Measurements from ENCODE around the gene PCDHA6.

DNA sequence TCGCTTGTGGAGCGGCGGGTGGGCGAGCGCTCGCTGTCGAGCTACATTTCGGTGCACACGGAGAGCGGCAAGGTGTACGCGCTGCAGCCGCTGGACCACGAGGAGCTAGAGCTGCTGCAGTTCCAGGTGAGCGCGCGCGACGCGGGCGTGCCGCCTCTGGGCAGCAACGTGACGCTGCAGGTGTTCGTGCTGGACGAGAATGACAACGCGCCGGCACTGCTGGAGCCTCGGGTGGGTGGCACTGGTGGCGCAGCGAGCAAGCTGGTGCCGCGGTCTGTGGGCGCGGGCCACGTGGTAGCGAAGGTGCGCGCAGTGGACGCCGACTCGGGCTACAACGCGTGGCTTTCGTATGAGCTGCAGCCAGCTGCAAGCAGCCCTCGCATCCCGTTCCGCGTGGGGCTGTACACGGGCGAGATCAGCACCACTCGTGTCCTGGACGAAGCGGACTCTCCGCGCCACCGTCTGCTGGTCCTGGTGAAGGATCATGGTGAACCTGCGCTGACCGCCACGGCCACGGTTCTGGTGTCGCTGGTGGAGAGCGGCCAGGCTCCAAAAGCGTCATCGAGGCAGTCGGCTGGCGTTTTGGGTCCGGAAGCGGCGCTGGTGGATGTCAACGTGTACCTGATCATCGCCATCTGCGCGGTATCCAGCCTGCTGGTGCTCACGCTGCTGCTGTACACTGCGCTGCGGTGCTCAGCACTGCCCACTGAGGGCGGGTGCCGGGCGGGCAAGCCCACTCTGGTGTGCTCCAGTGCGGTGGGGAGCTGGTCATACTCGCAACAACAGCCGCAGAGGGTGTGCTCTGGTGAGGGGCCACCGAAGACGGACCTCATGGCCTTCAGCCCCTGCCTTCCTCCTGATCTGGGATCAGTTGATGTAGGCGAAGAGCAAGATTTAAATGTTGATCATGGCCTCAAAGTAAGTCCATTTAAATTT is 15.3 kb downstream of the PCDHA6 start:
- TF ChIP-seq, protein P1, sequence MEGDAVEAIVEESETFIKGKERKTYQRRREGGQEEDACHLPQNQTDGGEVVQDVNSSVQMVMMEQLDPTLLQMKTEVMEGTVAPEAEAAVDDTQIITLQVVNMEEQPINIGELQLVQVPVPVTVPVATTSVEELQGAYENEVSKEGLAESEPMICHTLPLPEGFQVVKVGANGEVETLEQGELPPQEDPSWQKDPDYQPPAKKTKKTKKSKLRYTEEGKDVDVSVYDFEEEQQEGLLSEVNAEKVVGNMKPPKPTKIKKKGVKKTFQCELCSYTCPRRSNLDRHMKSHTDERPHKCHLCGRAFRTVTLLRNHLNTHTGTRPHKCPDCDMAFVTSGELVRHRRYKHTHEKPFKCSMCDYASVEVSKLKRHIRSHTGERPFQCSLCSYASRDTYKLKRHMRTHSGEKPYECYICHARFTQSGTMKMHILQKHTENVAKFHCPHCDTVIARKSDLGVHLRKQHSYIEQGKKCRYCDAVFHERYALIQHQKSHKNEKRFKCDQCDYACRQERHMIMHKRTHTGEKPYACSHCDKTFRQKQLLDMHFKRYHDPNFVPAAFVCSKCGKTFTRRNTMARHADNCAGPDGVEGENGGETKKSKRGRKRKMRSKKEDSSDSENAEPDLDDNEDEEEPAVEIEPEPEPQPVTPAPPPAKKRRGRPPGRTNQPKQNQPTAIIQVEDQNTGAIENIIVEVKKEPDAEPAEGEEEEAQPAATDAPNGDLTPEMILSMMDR (IDR thresholded peaks at IDR 0.05), result no peak
- no peak for TF ChIP-seq POLR2A (IDR thresholded peaks at IDR 0.05)

All from esophagus squamous epithelium (tissue), 4 donors.